Lung (tissue), 12 donors: ENCODE measurements around the gene ASCC1. TPM values are rescaled to one million over a fixed set of nuclear protein-coding genes. Genes with fewer than 3 reads are reported as not detected.

ENCODE experiments used
- ATAC-seq: fragments of 200-7000 bp; cut with Tn5 transposase; one replicate; pipeline ENCODE4 v1.9.1; 2020; ENCODE audit warnings: moderate number of reproducible peaks; ENCODE audit not compliant: insufficient read depth, low FRiP score
- DNase-seq, 3 donors: peaks; one replicate each; pipeline ENCODE4 v3.0.0-alpha.2; 2013 to 2017
- H3K27ac ChIP-seq, 2 donors: one replicate each; pipeline ENCODE4 v1.5.1; 2013; ENCODE audit warnings: mild to moderate bottlenecking in 2 of 2, moderate library complexity in 2 of 2, control low read depth in 1 of 2, inconsistent platforms in 1 of 2, low read depth in 1 of 2, low read length in 1 of 2
- H3K27me3 ChIP-seq, 3 donors: one replicate each; pipeline ENCODE4 v1.5.1; 2013; ENCODE audit warnings: low read length in 2 of 3; ENCODE audit not compliant: control insufficient read depth in 3 of 3, insufficient read depth in 3 of 3
- H3K36me3 ChIP-seq, 4 donors: one replicate each; pipeline ENCODE4 v1.5.1; 2013; ENCODE audit warnings: low read length in 4 of 4, mild to moderate bottlenecking in 1 of 4, moderate library complexity in 1 of 4; ENCODE audit not compliant: control insufficient read depth in 4 of 4, insufficient read depth in 4 of 4
- H3K4me1 ChIP-seq, 5 donors: one replicate each; pipeline ENCODE4 v1.5.1; 2013; ENCODE audit warnings: low read length in 5 of 5, mild to moderate bottlenecking in 2 of 5, moderate library complexity in 1 of 5; ENCODE audit not compliant: control insufficient read depth in 5 of 5, insufficient read depth in 5 of 5
- H3K4me3 ChIP-seq: one replicate; pipeline ENCODE4 v1.5.1; 2013; ENCODE audit warnings: mild to moderate bottlenecking, control low read depth, moderate library complexity
- H3K9ac ChIP-seq, 2 donors: one replicate each; pipeline ENCODE4 v1.5.1; 2013; ENCODE audit warnings: low read length in 2 of 2, control low read depth in 1 of 2; ENCODE audit not compliant: insufficient read depth in 1 of 2
- H3K9me3 ChIP-seq, 4 donors: one replicate each; pipeline ENCODE4 v1.5.1; 2013; ENCODE audit warnings: low read length in 3 of 4, mild to moderate bottlenecking in 1 of 4, moderate library complexity in 1 of 4; ENCODE audit not compliant: control insufficient read depth in 4 of 4, insufficient read depth in 3 of 4
- WGBS, 2 donors: extraction: QIAGEN DNeasy Blood & Tissue Kit; methylation state at CpG; one replicate each; pipeline ENCODE4 v1.1.7; 2013; 5-methylcytosine and 5-hydroxymethylcytosine counted together
- polyA plus RNA-seq, 2 donors: library from polyadenylated mRNA; stranded (reverse); fragments of 200-250 nt; gene quantifications; one replicate each; pipeline ENCODE4 v1.2.1, GENCODE V29; 2013
- total RNA-seq, 2 donors: library from RNA; depleted of rRNA in 1 of 2; stranded (reverse); fragments of >200 nt in 1 of 2; gene quantifications; one replicate each; pipeline ENCODE4 v1.2.1, GENCODE V29; 2014 to 2021
- TF ChIP-seq, protein P1 (sequence below): IDR thresholded peaks from 2 replicates; pipeline ENCODE4 v1.5.1; 2012; ENCODE audit warnings: mild to moderate bottlenecking; ENCODE audit errors: control extremely low read depth, extremely low read depth
- donor health status: control.
- donor health status: control.
- donor health status: Bipolar disorder and iron deficiency.
- donor health status: healthy.
- donor health status: DM: yes; HTN: yes; CAD: no.

The ASCC1 gene
- total and polyA plus RNA-seq, 4 donors: 9.0 to 29.9 (median 24.2) TPM

DNA sequence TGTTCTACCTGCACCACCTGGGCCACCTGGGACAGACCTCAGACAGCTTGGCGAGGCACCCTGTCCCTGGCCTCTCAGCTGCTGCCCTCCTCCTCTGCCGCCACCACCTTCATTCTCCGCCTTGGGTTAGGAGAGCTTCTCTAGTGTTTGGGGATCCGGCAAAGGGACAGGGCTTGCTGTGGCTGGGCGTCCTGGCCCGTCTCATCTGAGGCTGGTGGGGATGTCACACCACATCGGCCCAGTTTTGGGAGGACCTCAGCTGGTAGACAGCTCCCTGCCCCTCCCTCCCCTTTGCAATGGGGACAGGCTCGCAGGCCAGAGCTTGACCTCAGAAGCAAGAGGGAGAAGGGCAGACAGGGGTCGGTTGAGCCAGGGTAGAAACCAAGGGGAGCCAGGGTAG is 154.1 kb downstream of the ASCC1 start:
- ATAC-seq: no peak
- peaks cover 0 to 6% (median 0%) of the 10 kb centered on the region in 4 donors for H3K36me3 ChIP-seq
- H3K27ac ChIP-seq: no peak overlapping the region
- H3K4me3 ChIP-seq: no peak overlapping the region
- WGBS, 2 donors: 91 to 95% methylated on average over 9 of the region's 9 CpGs
- no peaks in the 10 kb centered on the region for H3K27me3 ChIP-seq
- TF ChIP-seq, protein P1, sequence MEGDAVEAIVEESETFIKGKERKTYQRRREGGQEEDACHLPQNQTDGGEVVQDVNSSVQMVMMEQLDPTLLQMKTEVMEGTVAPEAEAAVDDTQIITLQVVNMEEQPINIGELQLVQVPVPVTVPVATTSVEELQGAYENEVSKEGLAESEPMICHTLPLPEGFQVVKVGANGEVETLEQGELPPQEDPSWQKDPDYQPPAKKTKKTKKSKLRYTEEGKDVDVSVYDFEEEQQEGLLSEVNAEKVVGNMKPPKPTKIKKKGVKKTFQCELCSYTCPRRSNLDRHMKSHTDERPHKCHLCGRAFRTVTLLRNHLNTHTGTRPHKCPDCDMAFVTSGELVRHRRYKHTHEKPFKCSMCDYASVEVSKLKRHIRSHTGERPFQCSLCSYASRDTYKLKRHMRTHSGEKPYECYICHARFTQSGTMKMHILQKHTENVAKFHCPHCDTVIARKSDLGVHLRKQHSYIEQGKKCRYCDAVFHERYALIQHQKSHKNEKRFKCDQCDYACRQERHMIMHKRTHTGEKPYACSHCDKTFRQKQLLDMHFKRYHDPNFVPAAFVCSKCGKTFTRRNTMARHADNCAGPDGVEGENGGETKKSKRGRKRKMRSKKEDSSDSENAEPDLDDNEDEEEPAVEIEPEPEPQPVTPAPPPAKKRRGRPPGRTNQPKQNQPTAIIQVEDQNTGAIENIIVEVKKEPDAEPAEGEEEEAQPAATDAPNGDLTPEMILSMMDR: no peak
- peaks cover 0 to 14% (median 2%) of the 10 kb centered on the region in 5 donors for H3K4me1 ChIP-seq
- no peaks in the 10 kb centered on the region for H3K9me3 ChIP-seq
- H3K9ac ChIP-seq: no peak overlapping the region
- DNase-seq: no peak

DNA sequence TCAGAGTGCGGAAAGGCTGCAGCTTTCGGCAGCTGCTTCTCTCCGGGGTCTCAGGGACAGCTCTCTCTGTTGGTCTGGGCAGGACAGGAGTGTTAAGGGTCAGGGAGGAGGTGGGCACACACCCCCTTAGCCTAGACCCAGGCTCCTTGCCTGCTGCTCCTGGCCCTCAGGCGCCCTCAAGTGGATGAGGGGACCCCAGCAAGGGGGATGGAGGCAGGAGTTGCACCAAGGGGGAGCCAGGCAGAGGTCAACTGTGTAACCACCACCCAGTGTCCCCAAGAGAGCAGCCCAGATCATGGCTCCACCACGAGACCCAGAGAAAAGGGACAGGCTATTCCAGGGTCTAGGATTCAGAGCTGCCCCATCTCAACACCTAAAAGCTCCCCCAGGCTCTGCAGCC is 154.6 kb downstream of the ASCC1 start:
- ATAC-seq (no peak), DNase-seq (no peak)
- WGBS, 2 donors: 84 to 88% methylated on average over 5 of the region's 5 CpGs
- H3K27me3 ChIP-seq: no peaks in the 10 kb centered on the region
- H3K9me3 ChIP-seq: no peaks in the 10 kb centered on the region
- TF ChIP-seq, protein P1: no peak
- H3K36me3 ChIP-seq: peaks cover 0 to 6% (median 0%) of the 10 kb centered on the region in 4 donors
- no peak overlapping the region for H3K4me3 ChIP-seq
- H3K4me1 ChIP-seq: peaks cover 0 to 9% (median 0%) of the 10 kb centered on the region in 5 donors
- no peak overlapping the region for H3K27ac ChIP-seq
- no peak overlapping the region for H3K9ac ChIP-seq

DNA sequence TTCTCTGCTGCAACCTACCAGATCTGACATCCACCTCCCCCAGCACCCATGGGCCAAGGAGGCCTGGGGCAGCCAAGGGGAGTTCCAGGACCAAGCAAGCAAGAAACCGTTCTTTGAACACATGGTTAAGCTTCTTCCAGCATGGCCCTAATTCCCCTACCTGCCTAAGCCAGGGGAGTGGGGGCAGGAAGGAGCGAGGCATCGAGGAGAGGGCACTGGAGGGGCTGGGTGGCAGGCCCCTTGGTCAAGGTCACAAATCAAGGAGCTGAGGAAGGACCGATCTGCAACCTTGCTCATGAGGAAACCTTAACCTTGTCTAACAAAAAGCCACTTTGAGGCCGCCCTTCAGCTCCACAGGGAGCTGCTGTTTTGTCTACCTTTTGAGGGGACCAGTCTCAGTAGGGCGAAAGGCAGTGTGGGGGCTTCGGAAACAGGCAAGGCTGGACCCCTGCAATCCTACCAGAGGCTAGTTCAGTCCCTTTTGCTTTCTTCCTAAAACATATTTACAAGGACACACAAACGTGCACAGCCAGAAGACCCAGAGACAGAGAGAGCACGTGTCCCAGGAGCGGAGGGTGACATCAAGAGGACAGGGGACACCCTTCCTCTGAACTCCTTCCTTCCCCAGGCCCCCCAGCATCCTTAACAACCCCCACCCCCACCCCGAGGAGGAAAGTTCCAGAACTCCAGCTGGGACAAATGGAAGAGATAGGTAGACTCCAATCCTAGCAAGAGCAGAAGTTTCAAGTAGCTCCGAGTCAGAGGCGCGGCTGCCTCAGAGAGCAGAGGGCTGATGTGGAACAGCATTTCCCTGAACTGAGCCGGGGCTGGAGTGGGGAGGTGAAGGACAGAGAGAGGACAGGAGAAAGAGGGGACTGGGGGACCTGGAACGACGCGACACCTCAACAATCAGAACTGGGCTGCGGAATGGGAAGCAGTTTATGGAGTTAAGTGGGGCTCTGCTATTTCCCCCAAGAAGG is 155.9 kb downstream of the ASCC1 start:
- no peaks in the 10 kb centered on the region for H3K27me3 ChIP-seq
- 84 to 93% methylated on average over 19 of the region's 19 CpGs for WGBS, 2 donors
- H3K4me3 ChIP-seq: no peak overlapping the region
- no peak overlapping the region for H3K27ac ChIP-seq
- H3K9me3 ChIP-seq: no peaks in the 10 kb centered on the region
- H3K4me1 ChIP-seq: peaks cover 0 to 4% (median 0%) of the 10 kb centered on the region in 5 donors
- no peak overlapping the region for H3K9ac ChIP-seq
- no peak for ATAC-seq
- TF ChIP-seq, protein P1: no peak
- no peak for DNase-seq
- H3K36me3 ChIP-seq: peaks cover 0 to 6% (median 0%) of the 10 kb centered on the region in 4 donors
